Ascending aorta (tissue), 2 donors: ENCODE data around the gene AOX1. TPM values are rescaled to one million over a fixed set of nuclear protein-coding genes. Genes with fewer than 3 reads are reported as not detected.

Experiments used
- DNase-seq, 2 donors: peaks; one replicate each; pipeline ENCODE4 v3.0.0-alpha.2; 2019; ENCODE audit warnings: low spot score in 2 of 2
- H3K27ac ChIP-seq, 2 donors: fragments of 200-600 bp; sonication (generic); one replicate each; pipeline ENCODE4 v1.5.1; 2016 to 2017; ENCODE audit warnings: mild to moderate bottlenecking in 1 of 2
- H3K27me3 ChIP-seq: fragments of 200-600 bp; sonication (generic); one replicate; pipeline ENCODE4 v1.5.1; 2017
- H3K36me3 ChIP-seq, 2 donors: fragments of 200-600 bp; sonication (generic); one replicate each; pipeline ENCODE4 v1.5.1; 2016
- H3K4me1 ChIP-seq, 2 donors: fragments of 200-600 bp; sonication (generic); one replicate each; pipeline ENCODE4 v1.5.1; 2016 to 2017; ENCODE audit warnings: mild to moderate bottlenecking in 1 of 2
- H3K4me3 ChIP-seq, 2 donors: fragments of 200-600 bp; sonication (generic); one replicate each; pipeline ENCODE4 v1.5.1; 2016 to 2017; ENCODE audit warnings: mild to moderate bottlenecking in 1 of 2
- H3K9me3 ChIP-seq, 2 donors: fragments of 200-600 bp; sonication (generic); one replicate each; pipeline ENCODE4 v1.5.1; 2016
- CTCF ChIP-seq, 3 experiments: fragments of 200-600 bp in 2 of 3; fragments of 450-650 bp in 1 of 3; sonication (generic) in 2 of 3; IDR thresholded peaks; one replicate each; pipeline ENCODE4 v1.5.1; 2016 to 2019; ENCODE audit warnings: antibody characterized with exemption in 3 of 3, mild to moderate bottlenecking in 1 of 3, moderate library complexity in 1 of 3
- intact Hi-C: fragments of 100-400 bp; cut with DNase I; formaldehyde crosslinking; loops from one replicate; pipeline ENCODE4 v1.15.1; 2023
- total RNA-seq: library from RNA; depleted of rRNA; stranded (reverse); fragments of >200 nt; gene quantifications from one replicate; pipeline ENCODE4 v1.1.0, GENCODE V29; 2016

The AOX1 gene
- total RNA-seq, 1 donor from 2014 or later, result 59.2 TPM

- Histone ChIP-seq H3K27ac (no peak overlapping the region), H3K9me3 (no peaks in the 10 kb centered on the region), H3K27me3 (no peaks in the 10 kb centered on the region), H3K4me3 (no peak overlapping the region), H3K4me1 (no peaks in the 10 kb centered on the region), H3K36me3 (no peaks in the 10 kb centered on the region)
- intact Hi-C loops, result loop anchor here (10.0 kb wide), 1 partner anchor 87 kb away; no protein-coding TSS in a partner anchor
- no peak for TF ChIP-seq CTCF (IDR thresholded peaks at IDR 0.05)
- no peak for DNase-seq
Measured at GRCh38 chr2:200617156-200618053, 31.6 kb downstream of the AOX1 start.

- Histone ChIP-seq H3K9me3 (no peaks in the 10 kb centered on the region), H3K4me1 (no peaks in the 10 kb centered on the region), H3K36me3 (no peaks in the 10 kb centered on the region), H3K27me3 (no peaks in the 10 kb centered on the region), H3K4me3 (no peak overlapping the region), H3K27ac (no peak overlapping the region)
- TF ChIP-seq CTCF (IDR thresholded peaks at IDR 0.05), result no peak
- intact Hi-C loops, result loop anchor here (10.0 kb wide), 1 partner anchor 87 kb away; no protein-coding TSS in a partner anchor
- DNase-seq, result no peak
Measured at GRCh38 chr2:200618054-200618419, 32.2 kb downstream of the AOX1 start.

- no peaks in the 10 kb centered on the region for H3K4me1 ChIP-seq
- H3K36me3 ChIP-seq, result no peaks in the 10 kb centered on the region
- H3K27ac ChIP-seq, result no peak overlapping the region
- intact Hi-C loops, result loop anchor here (10.0 kb wide), 1 partner anchor 86 kb away; no protein-coding TSS in a partner anchor
- no peak overlapping the region for H3K4me3 ChIP-seq
- H3K9me3 ChIP-seq, result no peaks in the 10 kb centered on the region
- no peaks in the 10 kb centered on the region for H3K27me3 ChIP-seq
- no peak for DNase-seq
- no peak for TF ChIP-seq CTCF (IDR thresholded peaks at IDR 0.05)
Measured at GRCh38 chr2:200618590-200619021, 32.8 kb downstream of the AOX1 start.

- DNase-seq, result no peak
- peaks cover 0 to 6% of the 10 kb centered on the region in 2 donors for H3K36me3 ChIP-seq
- no peaks in the 10 kb centered on the region for H3K9me3 ChIP-seq
- no peak for TF ChIP-seq CTCF (IDR thresholded peaks at IDR 0.05)
- H3K4me3 ChIP-seq, result no peak overlapping the region
- no peaks in the 10 kb centered on the region for H3K4me1 ChIP-seq
- no peak overlapping the region for H3K27ac ChIP-seq
- intact Hi-C loops, result loop anchor here (10.0 kb wide), 1 partner anchor 86 kb away; no protein-coding TSS in a partner anchor
- no peaks in the 10 kb centered on the region for H3K27me3 ChIP-seq
Measured at GRCh38 chr2:200619279-200619678, 33.5 kb downstream of the AOX1 start.

- no peak for DNase-seq
- H3K27ac ChIP-seq, result no peak overlapping the region
- H3K9me3 ChIP-seq, result no peaks in the 10 kb centered on the region
- TF ChIP-seq CTCF (IDR thresholded peaks at IDR 0.05), result no peak
- intact Hi-C loops, result no loop called here
- H3K36me3 ChIP-seq, result peaks cover 0 to 8% of the 10 kb centered on the region in 2 donors
- H3K27me3 ChIP-seq, result no peaks in the 10 kb centered on the region
- H3K4me3 ChIP-seq, result no peak overlapping the region
- no peaks in the 10 kb centered on the region for H3K4me1 ChIP-seq
Measured at GRCh38 chr2:200620606-200621390, 35.0 kb downstream of the AOX1 start.
